Fibroblast of lung (primary cell): Measurements from ENCODE around the gene ASNSD1. TPM values are rescaled to one million over a fixed set of nuclear protein-coding genes. Genes with fewer than 3 reads are reported as not detected.
A peak's percentile ranks its signal among the peaks of the same experiment; 100 is the strongest.
"Not testable (repeated sequence)": the region's sequence is repeated elsewhere in the genome, so short reads cannot be mapped to it uniquely, and the experiment has no call there.

Experiments used
- DNase-seq, 2 donors: peaks; one replicate each; pipeline versions ENCODE4 v3.0.0 to v3.0.0-alpha.2; 2010; ENCODE audit warnings: low read depth in 2 of 2
- H2AFZ ChIP-seq: 2 replicates; pipeline ENCODE4 v1.5.1; 2012; ENCODE audit warnings: low read length, control low read depth, inconsistent platforms
- H3K27ac ChIP-seq: 2 replicates; pipeline ENCODE4 v1.5.1; 2011; ENCODE audit warnings: low read length, control low read depth; ENCODE audit not compliant: insufficient read depth
- H3K27me3 ChIP-seq: 2 replicates; pipeline ENCODE4 v1.5.1; 2011; ENCODE audit warnings: mild to moderate bottlenecking, low read length; ENCODE audit not compliant: control insufficient read depth, insufficient read depth
- H3K36me3 ChIP-seq: 2 replicates; pipeline ENCODE4 v1.5.1; 2011; ENCODE audit warnings: low read length; ENCODE audit not compliant: control insufficient read depth, insufficient read depth
- H3K4me1 ChIP-seq: 2 replicates; pipeline ENCODE4 v1.5.1; 2011; ENCODE audit warnings: low read length; ENCODE audit not compliant: control insufficient read depth, insufficient read depth; ENCODE audit errors: extremely low read depth
- H3K4me2 ChIP-seq: 2 replicates; pipeline ENCODE4 v1.5.1; 2011; ENCODE audit warnings: low read length, control low read depth; ENCODE audit not compliant: insufficient read depth; ENCODE audit errors: extremely low read depth
- H3K4me3 ChIP-seq, 4 experiments: fragments of 200-600 bp in 1 of 4; sonication (generic) in 1 of 4; replicated peaks in 1 of 4; 2 replicates each; pipeline ENCODE4 v1.5.1; 2011 to 2016; ENCODE audit warnings: low read length in 4 of 4, low read depth in 3 of 4, mild to moderate bottlenecking in 3 of 4, control low read depth in 2 of 4, inconsistent platforms in 1 of 4, mixed read lengths in 1 of 4; ENCODE audit not compliant: insufficient read depth in 1 of 4; ENCODE audit errors: control extremely low read depth in 1 of 4
- H3K79me2 ChIP-seq: 2 replicates; pipeline ENCODE4 v1.5.1; 2012; ENCODE audit warnings: mild to moderate bottlenecking, low read length, inconsistent platforms; ENCODE audit not compliant: control insufficient read depth, insufficient read depth
- H3K9ac ChIP-seq: 2 replicates; pipeline ENCODE4 v1.5.1; 2011; ENCODE audit warnings: mild to moderate bottlenecking, low read length, control low read depth; ENCODE audit not compliant: insufficient read depth
- H3K9me3 ChIP-seq: 2 replicates; pipeline ENCODE4 v1.5.1; 2012; ENCODE audit warnings: low read depth, low read length; ENCODE audit not compliant: control insufficient read depth, insufficient read depth
- H4K20me1 ChIP-seq: 2 replicates; pipeline ENCODE4 v1.5.1; 2011; ENCODE audit warnings: low read length; ENCODE audit not compliant: control insufficient read depth, insufficient read depth; ENCODE audit errors: extremely low read depth
- EZH2 ChIP-seq: IDR thresholded peaks from 2 replicates; pipeline ENCODE4 v1.5.1; 2012; ENCODE audit warnings: low read length, control low read depth, mild to moderate bottlenecking; ENCODE audit errors: missing control alignments
- polyA plus RNA-seq, 2 donors: library from polyadenylated mRNA; depleted of rRNA in 1 of 2; stranded (reverse) in 1 of 2; unstranded in 1 of 2; fragments of >200 nt; gene quantifications; 2 replicates each; pipeline ENCODE4 v1.2.1, GENCODE V29; 2011 to 2012; ENCODE audit warnings: missing spikeins in 1 of 2
- total RNA-seq: library from RNA; depleted of rRNA; stranded (reverse); fragments of >200 nt; gene quantifications from 2 replicates; pipeline ENCODE4 v1.2.1, GENCODE V29; 2014
- TF ChIP-seq, protein P1 (sequence below), 2 donors: IDR thresholded peaks in 1 of 2; conservative IDR thresholded peaks in 1 of 2; 1 replicate in 1 of 2; 2 replicates in 1 of 2; pipeline ENCODE4 v1.5.1; 2011 to 2012; ENCODE audit warnings: low read length in 2 of 2, control low read depth in 1 of 2, inconsistent platforms in 1 of 2, low read depth in 1 of 2, mild to moderate bottlenecking in 1 of 2

Gene ASNSD1
- total and polyA plus RNA-seq, 2 donors (not counting 1 experiment from before 2014, with no cell fraction given), result 63.9 to 70.4 TPM

DNA sequence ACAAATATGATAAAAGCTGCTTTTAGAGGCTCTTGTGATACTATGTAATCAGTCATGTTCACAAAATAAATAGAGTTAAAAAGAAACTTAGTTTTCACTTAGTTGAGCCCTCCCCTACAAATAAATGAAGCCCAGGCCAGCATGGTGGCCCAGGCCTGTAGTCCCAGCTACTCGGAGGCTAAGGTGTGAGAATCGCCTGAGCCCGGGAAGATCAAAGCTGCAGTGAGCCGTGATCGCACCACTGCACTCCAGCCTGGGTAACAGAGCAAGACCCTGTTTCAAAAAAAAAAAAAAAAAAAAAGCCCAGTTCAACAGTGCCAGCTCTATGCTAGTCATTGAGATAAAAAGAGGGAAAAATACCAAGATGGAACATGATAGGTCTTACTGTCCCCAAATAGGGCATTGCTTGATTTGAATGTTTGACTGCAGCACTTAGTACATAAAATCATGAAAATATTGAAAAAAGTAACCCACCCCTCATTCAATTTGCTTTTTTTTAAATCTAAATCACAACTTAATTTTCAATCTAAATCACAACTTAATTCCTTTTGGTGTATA, 1.5 kb downstream of the ASNSD1 start:
- TF ChIP-seq, protein P1, sequence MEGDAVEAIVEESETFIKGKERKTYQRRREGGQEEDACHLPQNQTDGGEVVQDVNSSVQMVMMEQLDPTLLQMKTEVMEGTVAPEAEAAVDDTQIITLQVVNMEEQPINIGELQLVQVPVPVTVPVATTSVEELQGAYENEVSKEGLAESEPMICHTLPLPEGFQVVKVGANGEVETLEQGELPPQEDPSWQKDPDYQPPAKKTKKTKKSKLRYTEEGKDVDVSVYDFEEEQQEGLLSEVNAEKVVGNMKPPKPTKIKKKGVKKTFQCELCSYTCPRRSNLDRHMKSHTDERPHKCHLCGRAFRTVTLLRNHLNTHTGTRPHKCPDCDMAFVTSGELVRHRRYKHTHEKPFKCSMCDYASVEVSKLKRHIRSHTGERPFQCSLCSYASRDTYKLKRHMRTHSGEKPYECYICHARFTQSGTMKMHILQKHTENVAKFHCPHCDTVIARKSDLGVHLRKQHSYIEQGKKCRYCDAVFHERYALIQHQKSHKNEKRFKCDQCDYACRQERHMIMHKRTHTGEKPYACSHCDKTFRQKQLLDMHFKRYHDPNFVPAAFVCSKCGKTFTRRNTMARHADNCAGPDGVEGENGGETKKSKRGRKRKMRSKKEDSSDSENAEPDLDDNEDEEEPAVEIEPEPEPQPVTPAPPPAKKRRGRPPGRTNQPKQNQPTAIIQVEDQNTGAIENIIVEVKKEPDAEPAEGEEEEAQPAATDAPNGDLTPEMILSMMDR (conservative IDR thresholded peaks at IDR 0.05 in 1 of 2, IDR thresholded peaks at IDR 0.05 in 1 of 2; ENCODE audit: low read depth in 1 of 2, low read length in 2 of 2), result no peak
- no peak for TF ChIP-seq EZH2
- DNase-seq, result no peak
- H3K27me3 ChIP-seq, result no peaks in the 10 kb centered on the region
- H3K4me3 ChIP-seq, result peak overlapping the region; percentile 49 to 90 (median 82)
- H3K4me2 ChIP-seq, result peak overlapping the region; percentile 96
- no peak overlapping the region for H3K9ac ChIP-seq
- H3K27ac ChIP-seq, result no peak overlapping the region
- H3K79me2 ChIP-seq, result peaks cover 30% of the 10 kb centered on the region
- H3K4me1 ChIP-seq, result no peaks in the 10 kb centered on the region
- H2AFZ ChIP-seq, result no peak overlapping the region
- H3K9me3 ChIP-seq, result no peaks in the 10 kb centered on the region
- peaks cover 2% of the 10 kb centered on the region for H3K36me3 ChIP-seq
- no peaks in the 10 kb centered on the region for H4K20me1 ChIP-seq

DNA sequence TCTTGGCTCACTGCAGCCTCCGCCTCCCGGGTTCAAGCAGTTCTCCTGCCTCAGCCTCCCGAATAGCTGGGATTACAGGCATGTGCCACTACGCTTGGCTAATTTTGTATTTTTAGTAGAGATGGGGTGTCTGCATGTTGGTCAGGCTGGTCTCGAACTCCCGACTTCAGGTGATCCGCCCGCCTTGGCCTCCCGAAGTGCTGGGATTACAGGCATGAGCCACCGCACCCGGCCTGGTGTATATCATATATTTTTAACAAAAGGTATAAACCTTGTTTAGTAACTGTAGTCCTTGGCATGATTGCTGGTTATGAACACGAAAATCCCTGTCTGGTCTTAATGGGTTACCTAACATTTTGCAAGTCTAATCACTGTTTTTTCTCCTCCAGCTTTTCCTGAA, 2.1 kb downstream of the ASNSD1 start:
- H3K9ac ChIP-seq, H3K4me1 ChIP-seq, H3K36me3 ChIP-seq, H3K9me3 ChIP-seq, H3K4me3 ChIP-seq, H2AFZ ChIP-seq, H3K27me3 ChIP-seq, H3K27ac ChIP-seq, H3K4me2 ChIP-seq, H4K20me1 ChIP-seq, DNase-seq: not testable (repeated sequence)
- peaks cover 30% of the 10 kb centered on the region for H3K79me2 ChIP-seq

DNA sequence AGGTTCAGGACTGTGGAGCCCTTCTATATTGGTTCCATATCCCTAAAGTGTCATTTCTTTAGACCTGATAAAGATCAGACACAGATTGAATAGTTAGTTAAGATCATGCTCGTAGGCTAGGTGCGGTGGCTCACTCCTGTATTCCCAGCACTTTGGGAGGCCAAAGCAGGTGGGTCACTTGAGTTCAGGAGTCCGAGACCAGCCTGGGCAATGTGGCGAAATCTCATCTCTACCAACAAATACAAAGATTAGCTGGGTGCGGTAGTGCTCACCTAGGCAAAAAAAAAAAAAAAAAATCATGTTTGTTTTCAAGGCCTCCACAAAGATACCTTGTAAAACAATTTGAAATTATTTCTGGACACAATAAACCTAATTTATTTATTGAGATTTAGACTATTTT, 8.7 kb downstream of the ASNSD1 start:
- peaks cover 5% of the 10 kb centered on the region for H3K4me1 ChIP-seq
- H3K4me3 ChIP-seq, result no peak overlapping the region
- no peaks in the 10 kb centered on the region for H4K20me1 ChIP-seq
- H3K9ac ChIP-seq, result no peak overlapping the region
- H3K79me2 ChIP-seq, result peaks cover 2% of the 10 kb centered on the region
- H3K9me3 ChIP-seq, result no peaks in the 10 kb centered on the region
- H3K36me3 ChIP-seq, result peaks cover 5% of the 10 kb centered on the region
- no peak overlapping the region for H3K27ac ChIP-seq
- TF ChIP-seq, protein P1 (conservative IDR thresholded peaks at IDR 0.05 in 1 of 2, IDR thresholded peaks at IDR 0.05 in 1 of 2; ENCODE audit: low read depth in 1 of 2, low read length in 2 of 2), result no peak
- TF ChIP-seq EZH2, result no peak
- no peak overlapping the region for H3K4me2 ChIP-seq
- H2AFZ ChIP-seq, result no peak overlapping the region
- DNase-seq, result no peak
- H3K27me3 ChIP-seq, result no peaks in the 10 kb centered on the region
